Measurements from ENCODE around the gene NCKAP5L. TPM values are rescaled to one million over a fixed set of nuclear protein-coding genes. Genes with fewer than 3 reads are reported as not detected.

The NCKAP5L gene
- polyA plus RNA-seq, 2 of the 4 experiments (the other 2 are of a cell fraction) = 3.0 to 8.5 TPM

GRCh38 chr12:49865782-49866135, 37.5 kb upstream of the NCKAP5L start:
- Histone ChIP-seq H3K4me2 (no peak overlapping the region), H3K4me1 (no peaks in the 10 kb centered on the region; the same call in 2 of the 3 replicates), H3K9me3 (no peaks in the 10 kb centered on the region), H3K27ac (no peak overlapping the region), H3K4me3 (no peak overlapping the region)
- 55% methylated on average over 8 of the region's 8 CpGs for WGBS (ENCODE audit: missing lambda C conversion rate)
- no peak for FAIRE-seq
- ChIA-PET CTCF (interaction anchor here (1.1 to 11.5 kb wide), 21 partner anchors 9 to 245 kb away, joined by 4 to 104 read pairs (median 13); partner anchors contain the start of genes BCDIN3D, COX14 and TMBIM6), POLR2A (no interaction called here)
- ATAC-seq = no peak
- no peak for TF ChIP-seq ZSCAN20 (CRISPR knock-in tag; IDR thresholded peaks at IDR 0.05)
- DNase-seq (ENCODE audit: low read depth in 1 of 2, low spot score in 1 of 2) = no peak

GRCh38 chr12:49865109-49865781, 37.0 kb upstream of the NCKAP5L start:
- TF ChIP-seq CHD2 (IDR thresholded peaks at IDR 0.05; ENCODE audit: low read length, partially characterized antibody) (no peak), PHF8 (IDR thresholded peaks at IDR 0.05; ENCODE audit: borderline replicate concordance, low read depth) (no peak), ESRRA (IDR thresholded peaks at IDR 0.05; ENCODE audit: borderline replicate concordance, low read length) (no peak), POLR2AphosphoS2 (conservative IDR thresholded peaks at IDR 0.05; ENCODE audit: low read length) (no peak), MAX (IDR thresholded peaks at IDR 0.05) (no peak), CHD4 (IDR thresholded peaks at IDR 0.05; ENCODE audit: borderline replicate concordance) (no peak), HOXB5 (CRISPR knock-in tag; IDR thresholded peaks at IDR 0.05) (no peak), ZC3H11A (IDR thresholded peaks at IDR 0.05) (no peak), BCL3 (IDR thresholded peaks at IDR 0.05) (no peak), POLR2A (IDR thresholded peaks at IDR 0.05; ENCODE audit: low read length) (no peak), TFCP2L1 (CRISPR knock-in tag; IDR thresholded peaks at IDR 0.05) (no peak), NR3C1 (IDR thresholded peaks at IDR 0.05) (no peak), EHMT2 (IDR thresholded peaks at IDR 0.05; ENCODE audit: low read depth) (no peak), JUN (IDR thresholded peaks at IDR 0.05) (no peak), ZSCAN20 (CRISPR knock-in tag; IDR thresholded peaks at IDR 0.05) (no peak), ZNF302 (CRISPR knock-in tag; IDR thresholded peaks at IDR 0.05) (no peak), CEBPB (IDR thresholded peaks at IDR 0.05) (no peak), CBX8 (IDR thresholded peaks at IDR 0.05) (no peak)
- Histone ChIP-seq H3K9me3 (no peaks in the 10 kb centered on the region), H3K27ac (no peak overlapping the region), H3K4me2 (no peak overlapping the region), H3K4me3 (no peak overlapping the region), H3K4me1 (no peaks in the 10 kb centered on the region; the same call in 2 of the 3 replicates)
- WGBS (ENCODE audit: missing lambda C conversion rate) = 60% methylated on average over 13 of the region's 13 CpGs
- DNase-seq (ENCODE audit: low read depth in 1 of 2, low spot score in 1 of 2) = no peak
- ATAC-seq = no peak
- FAIRE-seq = no peak
- POLR2A ChIA-PET = no interaction called here
- CTCF ChIA-PET = interaction anchor here (0.7 to 11.5 kb wide), 17 partner anchors 9 to 246 kb away, joined by 3 to 104 read pairs (median 9); partner anchors contain the start of genes COX14 and TMBIM6

- Histone ChIP-seq H3K4me3 (no peak overlapping the region), H3K4me2 (no peak overlapping the region), H3K27ac (no peak overlapping the region), H3K4me1 (no peaks in the 10 kb centered on the region; the same call in 2 of the 3 replicates), H3K9me3 (no peaks in the 10 kb centered on the region)
- WGBS (ENCODE audit: missing lambda C conversion rate) = 22% methylated on average over 2 of the region's 2 CpGs
- POLR2A ChIA-PET = interaction anchor here (0.5 kb wide), 1 partner anchor 45 kb away, joined by 6 read pairs; no protein-coding TSS in a partner anchor
- CTCF ChIA-PET = interaction anchor here (0.7 to 11.5 kb wide), 8 partner anchors 9 to 206 kb away, joined by 3 to 104 read pairs (median 6); no protein-coding TSS in a partner anchor
- ATAC-seq (no peak), FAIRE-seq (no peak), DNase-seq (ENCODE audit: low read depth in 1 of 2, low spot score in 1 of 2) (no peak)
- TF ChIP-seq NPAS2 (CRISPR knock-in tag; IDR thresholded peaks at IDR 0.05; ENCODE audit: borderline replicate concordance) (no peak), MAZ (IDR thresholded peaks at IDR 0.05; ENCODE audit: borderline replicate concordance, low read depth, low read length) (no peak), GATA3 (IDR thresholded peaks at IDR 0.05; ENCODE audit: borderline replicate concordance) (no peak), TFCP2L1 (CRISPR knock-in tag; IDR thresholded peaks at IDR 0.05) (no peak), E2F6 (IDR thresholded peaks at IDR 0.05; ENCODE audit: borderline replicate concordance, low read depth) (no peak)
These were observed 36.5 kb upstream of the NCKAP5L start for GRCh38 chr12:49864798-49865090.

Measured in A549 (cell line).